ENCODE measurements around the gene PRICKLE2.

PRICKLE2 gene

GRCh38 chr3:64218329-64218728 lies 6.9 kb downstream of the PRICKLE2 start:
- no peak for DNase-seq

DNA sequence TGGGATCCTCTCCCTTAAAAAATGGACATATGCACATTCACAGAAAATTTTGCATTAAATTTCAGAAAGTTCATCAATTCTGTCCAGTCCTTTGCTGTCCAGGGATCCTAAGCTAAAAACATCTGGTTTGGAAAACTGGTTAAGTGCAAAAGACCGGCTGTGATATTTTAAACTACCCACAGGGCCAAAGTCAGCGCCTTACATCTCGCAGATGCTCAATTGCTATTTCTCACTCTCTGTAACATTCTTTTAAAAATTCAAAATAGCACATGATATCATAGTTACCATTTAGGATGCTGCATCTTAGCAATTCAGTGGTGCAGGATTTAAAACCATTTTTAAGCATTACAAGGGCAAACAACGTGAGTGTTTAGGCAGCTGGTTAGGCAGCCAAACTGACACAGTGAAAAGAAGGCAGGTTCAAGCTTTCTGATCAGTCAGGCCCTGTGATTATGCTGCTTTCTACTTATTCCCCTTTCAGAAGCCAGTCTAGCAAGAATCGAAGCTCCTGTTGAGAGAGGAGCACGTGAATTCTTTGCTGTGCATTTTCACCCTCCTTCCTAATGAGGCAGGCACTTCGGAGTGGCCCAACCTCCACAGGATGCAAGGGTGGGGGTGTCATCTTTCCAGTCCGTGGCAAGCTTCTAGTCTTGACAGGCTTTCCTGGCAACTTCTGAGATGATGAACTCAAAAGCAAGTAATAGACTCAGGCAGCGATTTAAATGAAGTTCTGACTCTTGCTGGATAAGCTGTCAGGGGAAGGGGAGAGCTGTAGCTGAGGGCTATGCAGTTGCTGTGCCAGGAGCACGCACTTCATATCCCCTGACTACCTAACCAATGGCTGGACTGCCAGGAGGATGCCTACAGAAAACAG lies 8.8 kb downstream of the PRICKLE2 start:
- no peak for DNase-seq

- no peak for DNase-seq
Measured at GRCh38 chr3:64215559-64215958, 9.7 kb downstream of the PRICKLE2 start.

DNA sequence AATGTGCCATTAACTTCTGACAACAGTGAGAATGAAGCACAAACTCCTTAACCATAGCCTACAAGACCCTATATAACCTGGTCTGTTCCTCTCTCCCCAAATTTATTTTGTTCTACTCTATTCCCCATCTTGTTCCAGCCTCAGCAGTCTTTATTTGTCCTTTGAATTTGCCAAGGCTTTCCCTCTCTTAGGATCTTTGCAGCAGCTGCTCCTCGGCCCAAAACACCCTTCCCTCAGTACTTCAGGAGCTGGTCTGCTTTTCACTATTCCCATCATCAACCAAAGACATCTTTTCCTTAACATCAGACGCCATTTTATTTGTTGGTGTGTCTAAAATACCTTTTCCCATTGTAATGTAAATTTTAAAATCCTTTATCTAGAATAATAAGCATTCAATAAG lies 10.2 kb downstream of the PRICKLE2 start:
- no peak for DNase-seq

DNA sequence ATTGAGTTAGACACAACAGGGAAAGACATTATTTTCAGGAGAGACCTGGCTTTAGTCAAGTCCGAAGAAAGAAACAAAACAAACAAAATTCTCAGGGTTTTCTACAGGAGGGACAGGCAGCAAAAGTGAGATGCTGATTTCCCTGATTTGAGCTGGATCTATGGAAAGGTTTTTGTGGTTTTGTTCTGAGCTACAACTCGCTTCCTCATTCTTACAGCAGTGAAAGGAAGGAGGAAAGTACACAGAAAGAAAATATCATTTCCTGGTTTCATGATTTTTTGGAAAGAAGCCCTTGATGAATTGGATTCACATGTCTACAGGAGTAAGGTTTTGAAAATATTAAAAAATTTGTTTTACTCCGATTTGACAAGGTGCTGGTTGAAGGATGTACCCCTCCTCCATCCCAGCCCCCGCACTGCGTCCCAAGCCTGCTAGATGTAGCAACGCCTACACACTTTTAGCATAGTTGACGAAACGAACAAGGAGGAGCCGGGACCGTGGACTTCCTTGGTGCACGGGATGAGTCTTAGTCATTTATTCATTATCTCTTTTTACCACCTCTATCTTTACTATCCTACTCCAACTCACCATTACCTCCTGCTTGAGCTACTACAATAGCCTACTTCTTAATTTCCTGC lies 10.8 kb downstream of the PRICKLE2 start:
- DNase-seq, result no peak

- no peak for DNase-seq
Measured at GRCh38 chr3:64213962-64214379, 11.3 kb downstream of the PRICKLE2 start.

DNA sequence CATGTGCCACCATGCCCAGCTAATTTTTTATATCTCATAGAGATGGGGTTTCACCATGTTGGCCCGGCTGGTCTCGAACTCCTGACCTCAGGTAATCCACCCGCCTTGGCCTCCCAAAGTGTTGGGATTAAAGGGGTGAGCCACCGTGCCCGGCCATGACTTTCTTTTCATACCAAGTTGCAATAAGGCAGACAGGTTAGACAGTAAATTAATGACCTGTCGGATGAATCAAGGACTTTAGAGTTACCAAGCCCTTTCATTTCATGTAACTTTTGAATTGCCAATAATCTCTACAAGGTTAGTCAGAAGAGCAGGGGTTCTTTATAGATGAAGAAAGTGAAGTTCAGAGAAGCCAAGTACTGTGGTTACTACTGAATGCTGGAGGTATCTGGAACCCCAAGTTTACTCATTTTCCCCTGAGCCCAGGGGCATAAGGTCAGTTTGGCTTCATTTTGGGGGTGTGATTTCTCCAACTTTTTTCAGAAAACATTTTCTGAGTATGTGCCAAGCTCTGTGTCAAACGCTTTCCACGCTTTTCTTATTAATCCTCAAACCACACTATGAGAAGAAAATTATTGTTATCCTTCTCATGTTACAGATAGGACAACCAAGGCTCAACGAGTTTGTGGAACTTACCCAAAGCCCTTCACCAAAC lies 11.9 kb downstream of the PRICKLE2 start:
- DNase-seq, result no peak

- no peak for DNase-seq
Measured at GRCh38 chr3:64209866-64210621, 15.2 kb downstream of the PRICKLE2 start.

GRCh38 chr3:64207289-64208080 lies 17.8 kb downstream of the PRICKLE2 start:
- no peak for DNase-seq

DNA sequence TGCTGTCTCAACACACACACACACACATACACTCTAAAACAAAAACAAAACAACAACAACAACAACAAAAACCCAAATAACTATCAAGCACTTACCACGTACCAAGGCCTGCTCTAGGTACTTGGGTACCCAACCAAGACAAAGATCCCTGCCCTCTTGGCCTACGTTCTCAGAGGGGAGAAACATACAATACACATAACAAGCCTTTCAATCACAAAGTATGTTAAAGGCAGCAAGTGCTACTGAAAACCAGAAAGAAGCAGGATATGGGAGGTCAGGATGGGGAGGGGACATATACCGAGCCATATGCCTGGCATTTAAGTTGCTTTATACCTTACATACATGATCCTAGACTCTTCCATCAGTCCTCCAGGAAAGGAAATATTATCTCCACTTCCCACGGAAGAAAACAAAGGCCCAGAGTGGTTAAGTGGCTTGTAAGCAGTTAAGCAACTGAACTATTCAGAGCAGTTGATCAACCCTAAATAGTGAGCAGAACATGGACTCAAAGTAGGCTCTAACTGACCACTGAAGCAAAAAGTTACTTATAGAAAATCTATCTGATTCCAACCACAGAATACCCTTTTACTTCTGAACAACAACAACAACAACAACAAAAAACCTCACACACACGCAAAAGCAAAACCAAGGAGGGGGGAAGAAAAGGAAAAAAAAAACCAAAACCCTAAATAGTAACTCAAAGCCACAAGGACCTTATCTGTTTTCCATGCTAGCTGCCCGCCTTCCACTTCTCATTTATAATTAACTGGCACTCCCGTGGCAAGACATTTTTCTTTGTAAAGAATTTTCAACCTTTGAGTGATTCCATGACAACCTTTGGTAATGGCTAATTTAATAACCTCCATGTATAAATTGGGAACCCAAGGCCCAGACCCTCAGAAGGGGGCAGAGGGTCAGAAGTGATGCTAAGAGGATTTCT lies 21.0 kb downstream of the PRICKLE2 start:
- DNase-seq, result no peak

GRCh38 chr3:64203216-64203615 lies 22.1 kb downstream of the PRICKLE2 start:
- no peak for DNase-seq

- DNase-seq, result no peak
Measured at GRCh38 chr3:64199932-64200331, 25.3 kb downstream of the PRICKLE2 start.

GRCh38 chr3:64196236-64196929 lies 28.9 kb downstream of the PRICKLE2 start:
- DNase-seq, result no peak

DNA sequence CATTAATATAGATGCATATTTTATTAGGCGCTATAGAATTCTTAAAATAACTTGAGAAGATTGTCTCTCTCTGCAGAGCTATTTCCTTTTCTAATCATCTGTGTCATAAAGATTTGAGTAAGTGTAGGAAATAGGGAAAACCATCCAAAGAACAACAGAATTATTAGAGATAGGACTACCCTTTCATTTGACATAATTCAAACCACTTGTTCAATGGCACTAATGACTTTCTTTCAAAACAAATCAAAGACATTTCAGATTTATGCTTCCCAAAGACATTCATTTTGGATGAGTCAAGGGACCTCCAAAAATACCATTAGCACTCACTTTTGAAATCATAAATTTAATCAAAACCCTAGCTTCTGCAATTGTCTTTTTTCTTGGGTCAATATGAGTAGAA lies 29.5 kb downstream of the PRICKLE2 start:
- no peak for DNase-seq

DNA sequence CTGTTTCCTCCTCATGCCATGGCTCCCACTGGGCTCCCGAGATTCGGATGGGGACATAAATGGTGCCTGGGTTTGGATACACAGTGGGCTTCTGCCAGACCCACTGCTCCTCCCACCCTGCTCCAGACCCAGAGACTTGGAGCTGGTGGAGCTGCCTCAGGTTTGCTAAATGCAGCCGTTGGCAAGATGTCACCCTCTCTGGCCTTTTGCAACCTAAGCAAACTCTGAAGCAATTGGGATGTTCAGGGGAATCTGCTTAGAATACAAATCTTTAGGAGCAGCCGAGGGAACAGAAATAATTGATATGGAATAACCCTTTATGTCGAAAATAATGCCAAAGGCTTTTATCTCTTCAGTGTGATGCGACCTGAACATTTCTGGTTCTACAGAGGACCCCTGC lies 33.4 kb downstream of the PRICKLE2 start:
- DNase-seq, result no peak

GRCh38 chr3:64190517-64191515 lies 34.5 kb downstream of the PRICKLE2 start:
- DNase-seq, result no peak

DNA sequence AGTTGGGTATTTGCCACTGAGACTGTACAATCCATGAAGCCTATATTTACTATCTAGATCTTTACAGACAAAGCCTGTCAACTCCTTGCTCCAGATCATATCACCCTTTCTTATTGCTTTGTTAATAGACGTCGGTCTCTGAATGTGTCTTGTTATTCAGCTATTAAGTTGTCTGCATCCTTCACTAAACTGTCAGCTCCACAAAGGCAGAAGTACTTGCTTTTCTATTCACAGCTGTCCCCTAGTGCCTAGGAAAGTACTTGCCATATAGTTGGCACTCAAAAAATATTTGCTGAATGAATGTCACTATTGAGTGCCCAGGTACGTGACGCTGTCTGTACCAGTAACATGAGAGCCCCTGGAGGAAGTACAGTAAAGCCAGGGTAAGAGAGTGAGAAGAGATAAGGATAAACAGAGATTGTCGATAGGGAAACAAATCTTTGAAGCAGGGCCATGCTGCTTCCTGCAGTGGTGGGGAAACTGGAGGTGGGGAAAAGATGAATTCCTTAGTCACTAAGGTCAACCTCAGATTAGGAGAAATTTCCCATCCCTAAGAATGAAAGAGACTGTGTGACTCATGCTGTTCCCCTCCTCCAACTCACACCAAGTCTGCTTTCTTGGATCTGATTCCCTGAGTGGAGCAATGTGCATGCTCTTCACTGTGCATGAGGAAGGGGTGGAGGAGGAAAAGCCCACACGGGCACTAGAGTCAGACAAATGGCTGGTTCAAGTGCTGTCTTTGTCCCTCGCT lies 36.3 kb downstream of the PRICKLE2 start:
- no peak for DNase-seq
